GM18870 (cell line): ENCODE data around the gene LRRC30.

Experiments
- ATAC-seq: cut with Tn5 transposase; IDR thresholded peaks from one replicate; pipeline ENCODE4 v1.9.1; 2021; ENCODE audit warnings: moderate library complexity; ENCODE audit not compliant: unreplicated experiment

The LRRC30 gene

DNA sequence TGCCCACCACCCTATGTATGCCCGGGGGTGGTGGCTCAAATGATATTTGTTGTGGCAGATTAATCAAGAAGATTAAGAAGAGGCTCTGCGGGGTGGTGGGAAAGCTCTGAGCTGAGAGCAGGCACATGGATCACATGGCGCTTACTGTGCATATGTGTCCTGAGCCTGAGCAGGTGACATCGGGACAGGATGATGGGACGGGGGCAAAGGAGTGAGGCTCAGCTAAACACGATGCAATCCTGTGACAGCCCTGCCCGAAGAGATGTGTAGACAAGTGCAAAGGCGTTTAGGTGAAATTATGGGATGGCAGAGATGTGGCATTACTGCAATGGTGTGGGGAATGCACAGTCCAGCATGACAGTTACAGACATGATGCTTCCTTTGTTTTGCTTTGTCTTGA is 6.0 kb downstream of the LRRC30 start:
- ATAC-seq = no peak

DNA sequence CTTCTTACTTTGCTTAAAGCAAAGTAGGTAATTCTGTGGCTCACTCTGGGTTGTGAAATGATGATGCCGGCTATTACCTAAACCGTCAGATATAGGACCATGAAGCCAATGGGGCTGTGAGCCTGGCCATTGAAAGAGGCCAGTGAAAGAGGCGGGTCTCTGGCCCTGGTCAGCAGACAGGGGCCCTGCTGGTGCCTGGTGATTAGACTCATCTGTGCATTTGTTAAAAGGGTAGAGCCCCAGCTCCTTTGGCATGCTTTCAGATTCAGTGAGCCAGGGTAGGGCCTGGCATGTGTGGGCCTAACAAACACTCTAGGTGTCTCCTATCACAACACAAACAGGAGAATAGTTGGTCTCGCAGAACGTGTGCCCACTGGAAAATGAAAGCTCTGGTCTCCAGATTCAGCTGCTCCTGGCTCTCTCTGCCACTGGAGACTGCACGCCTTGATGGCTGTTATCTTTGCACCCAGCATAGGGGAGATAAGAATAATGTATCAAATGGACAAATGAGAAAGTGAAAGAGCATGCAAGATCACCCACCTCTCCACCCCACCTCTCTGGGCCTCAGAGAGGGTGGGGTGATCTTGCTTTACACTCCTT is 6.9 kb downstream of the LRRC30 start:
- ATAC-seq = no peak

DNA sequence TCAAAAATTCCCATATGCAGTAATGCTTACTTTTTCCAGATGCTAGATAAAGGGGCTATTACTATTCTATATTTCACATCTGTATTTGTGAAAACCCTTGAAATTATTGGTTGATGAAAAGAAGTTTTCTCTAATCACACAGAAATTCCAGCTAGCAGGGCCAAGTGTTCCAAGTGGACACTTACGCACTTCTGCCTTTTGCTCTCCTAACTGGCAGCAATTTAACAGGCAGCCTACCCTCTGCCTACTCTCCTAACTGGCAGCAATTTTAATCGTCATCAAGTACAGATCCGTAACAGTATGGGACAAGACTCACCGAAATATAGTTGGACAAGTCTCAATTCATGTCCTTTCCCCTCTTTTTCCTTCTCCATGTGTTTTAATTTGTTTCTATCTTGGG is 12.0 kb downstream of the LRRC30 start:
- no peak for ATAC-seq

- ATAC-seq = no peak
Observed at GRCh38 chr18:7248877-7249276, 18.0 kb downstream of the LRRC30 start.

- ATAC-seq = no peak
Observed at GRCh38 chr18:7254163-7254562, 23.3 kb downstream of the LRRC30 start.

GRCh38 chr18:7255054-7255453 is 24.2 kb downstream of the LRRC30 start:
- ATAC-seq = no peak

- ATAC-seq = no peak
Observed at GRCh38 chr18:7255643-7256042, 24.8 kb downstream of the LRRC30 start.

DNA sequence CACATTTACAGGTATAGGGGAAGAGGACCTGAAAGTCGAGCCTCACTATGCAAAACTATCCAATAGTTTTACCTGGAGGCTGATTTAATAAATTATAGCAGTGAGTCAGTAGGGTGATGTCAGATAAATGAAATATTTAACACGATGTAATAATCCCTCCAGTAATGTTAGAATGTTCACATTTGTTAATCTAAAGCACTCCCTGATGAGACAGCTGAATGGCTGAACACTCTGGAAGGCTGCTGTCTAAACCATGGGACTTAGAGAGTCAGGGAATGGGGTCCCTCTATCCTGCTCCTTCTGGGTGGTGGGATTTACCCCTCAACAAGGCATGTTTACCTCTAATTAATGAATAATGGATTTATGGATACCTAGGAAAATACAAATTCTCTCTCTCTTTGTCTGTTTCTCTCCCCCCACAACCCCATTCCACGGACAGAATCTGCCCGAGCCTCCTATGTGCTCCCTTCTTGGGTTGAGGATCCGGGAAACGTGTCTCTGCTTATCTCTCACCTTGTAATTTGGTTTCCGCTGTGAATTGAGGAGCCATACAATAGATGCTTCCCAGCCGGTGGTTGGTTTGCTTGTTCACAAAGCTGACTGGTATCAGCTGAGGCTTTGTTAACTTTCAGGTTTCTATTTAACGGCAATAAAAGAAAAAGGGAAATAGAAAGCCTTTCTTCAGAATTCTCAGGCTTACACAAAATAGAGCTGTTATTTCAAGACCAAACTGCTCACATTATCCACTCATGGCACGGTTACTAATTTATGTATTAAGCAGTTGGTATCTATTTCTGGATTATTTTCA is 25.9 kb downstream of the LRRC30 start:
- no peak for ATAC-seq

DNA sequence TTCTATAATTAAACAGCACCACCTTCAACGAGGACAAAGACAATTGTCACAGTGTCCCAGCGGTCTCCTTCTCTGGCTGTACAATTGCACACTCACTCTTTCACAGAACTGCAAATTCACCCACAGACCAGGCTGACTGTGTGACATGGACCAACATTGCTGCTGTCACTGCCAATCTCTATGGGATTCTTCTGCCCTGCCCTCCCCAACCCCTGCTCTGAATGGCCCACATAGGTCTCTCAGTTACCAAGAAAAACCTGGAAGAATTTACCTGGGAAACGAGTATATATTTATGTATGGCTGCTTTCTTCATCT is 26.5 kb downstream of the LRRC30 start:
- ATAC-seq = no peak

- no peak for ATAC-seq
Observed at GRCh38 chr18:7259475-7259874, 28.6 kb downstream of the LRRC30 start.

GRCh38 chr18:7261199-7261598 is 30.3 kb downstream of the LRRC30 start:
- ATAC-seq = no peak

- ATAC-seq = no peak
Observed at GRCh38 chr18:7267973-7268372, 37.1 kb downstream of the LRRC30 start.

DNA sequence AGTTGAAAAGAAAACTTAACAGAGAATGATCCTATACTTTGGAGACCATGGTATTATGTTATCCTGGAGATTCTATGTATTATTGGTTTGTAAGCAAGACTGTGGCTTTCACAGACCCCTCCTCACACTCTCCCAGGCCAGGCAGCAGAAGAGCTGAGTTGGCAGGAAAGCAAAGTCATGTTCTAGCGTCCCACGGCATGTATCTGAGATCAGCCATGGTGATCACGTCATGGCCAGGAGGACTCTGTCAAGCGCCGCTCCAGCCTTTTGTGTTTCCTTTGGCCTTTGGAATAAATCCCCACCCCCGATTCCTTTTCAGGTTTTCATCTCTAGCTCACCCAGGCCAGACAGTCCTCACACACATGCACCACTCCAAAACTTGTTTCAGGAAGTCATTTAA is 39.1 kb downstream of the LRRC30 start:
- ATAC-seq = no peak

DNA sequence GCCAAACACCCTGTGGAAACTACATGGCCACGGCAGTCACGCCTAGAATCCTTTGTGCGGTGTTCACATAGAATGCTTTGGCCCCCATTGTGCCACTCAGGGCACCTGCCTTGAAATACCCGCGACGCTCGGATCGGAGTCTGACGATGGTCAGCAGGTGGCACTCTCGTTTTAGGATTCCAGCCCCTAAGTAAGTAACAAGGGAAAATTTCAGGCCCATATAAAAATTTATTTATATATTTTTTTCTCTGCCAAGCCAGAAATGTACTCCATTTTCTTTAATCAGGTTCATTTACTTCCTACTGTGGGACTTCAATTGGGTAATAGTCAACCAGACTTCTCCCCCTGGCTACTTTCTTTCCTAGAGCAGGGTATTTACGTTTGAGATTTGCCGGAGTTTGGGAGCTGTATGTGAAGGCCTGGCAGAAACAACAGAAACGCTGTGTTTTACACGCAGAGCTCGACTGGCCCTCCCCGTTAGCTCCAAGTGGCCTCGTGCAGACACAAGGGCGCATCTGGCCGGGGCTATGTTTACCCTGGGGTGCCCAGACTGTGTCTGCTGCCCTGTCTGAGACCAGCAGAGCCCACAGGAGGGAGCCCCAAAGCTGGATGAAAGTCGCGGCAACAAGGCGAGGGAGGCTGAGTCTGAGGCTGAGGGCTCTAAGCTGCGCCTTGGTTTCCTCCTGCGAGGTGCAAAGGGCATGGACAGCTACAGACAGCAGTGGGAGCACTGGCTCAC is 41.6 kb downstream of the LRRC30 start:
- no peak for ATAC-seq

- ATAC-seq = no peak
Observed at GRCh38 chr18:7273301-7273921, 42.5 kb downstream of the LRRC30 start.

DNA sequence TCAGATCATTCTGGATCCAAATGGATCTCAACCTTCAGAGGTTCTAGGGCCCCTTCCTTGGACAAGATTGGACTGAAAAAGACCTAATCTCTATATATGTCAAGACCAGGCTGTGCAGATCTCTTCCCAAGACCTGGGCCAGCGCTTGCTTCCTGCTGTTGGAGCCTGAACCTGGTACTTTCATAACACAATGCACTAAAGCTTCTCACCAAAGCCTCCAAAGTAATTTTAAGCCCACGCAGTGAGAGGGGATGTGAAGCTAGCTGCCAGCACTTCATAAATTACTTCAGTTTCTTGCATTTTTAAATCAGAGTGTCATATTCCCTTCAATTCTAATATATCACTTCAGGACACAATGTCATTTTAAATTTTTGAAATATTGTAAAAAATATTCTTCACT is 50.7 kb downstream of the LRRC30 start:
- ATAC-seq = no peak
